ENCODE results near the gene ATG14.

The ATG14 gene

GRCh38 chr14:55329999-55330710 lies 81.5 kb downstream of the ATG14 start:
- no peaks in the 10 kb centered on the region for H3K36me3 ChIP-seq (replicated peaks)
- no peak for DNase-seq
- H3K27me3 ChIP-seq (replicated peaks) = no peaks in the 10 kb centered on the region
- no peak overlapping the region for H3K4me3 ChIP-seq (ENCODE audit: low read depth, low read length)
- TF ChIP-seq CTCF (IDR thresholded peaks at IDR 0.05; ENCODE audit: low read depth, low read length, missing control alignments) = no peak
- no peak overlapping the region for H3K27ac ChIP-seq
- in situ Hi-C loops (cut with HindIII; ENCODE audit: low pct_ligation_motif_present, low sequenced_read_pairs) = no loop called here

- in situ Hi-C loops (cut with HindIII; ENCODE audit: low pct_ligation_motif_present, low sequenced_read_pairs) = no loop called here
- H3K27ac ChIP-seq = no peak overlapping the region
- TF ChIP-seq CTCF (IDR thresholded peaks at IDR 0.05; ENCODE audit: low read depth, low read length, missing control alignments) = no peak
- no peak overlapping the region for H3K4me3 ChIP-seq (ENCODE audit: low read depth, low read length)
- H3K36me3 ChIP-seq (replicated peaks) = no peaks in the 10 kb centered on the region
- H3K27me3 ChIP-seq (replicated peaks) = no peaks in the 10 kb centered on the region
- DNase-seq = peak; percentile 25
Measured at GRCh38 chr14:55328317-55328716, 83.3 kb downstream of the ATG14 start.

GRCh38 chr14:55327179-55327578 lies 84.5 kb downstream of the ATG14 start:
- no peak overlapping the region for H3K27ac ChIP-seq
- no peaks in the 10 kb centered on the region for H3K36me3 ChIP-seq (replicated peaks)
- H3K27me3 ChIP-seq (replicated peaks) = no peaks in the 10 kb centered on the region
- DNase-seq = no peak
- TF ChIP-seq CTCF (IDR thresholded peaks at IDR 0.05; ENCODE audit: low read depth, low read length, missing control alignments) = no peak
- in situ Hi-C loops (cut with HindIII; ENCODE audit: low pct_ligation_motif_present, low sequenced_read_pairs) = no loop called here
- H3K4me3 ChIP-seq (ENCODE audit: low read depth, low read length) = no peak overlapping the region

GRCh38 chr14:55324812-55325211 lies 86.8 kb downstream of the ATG14 start:
- Histone ChIP-seq H3K4me3 (ENCODE audit: low read depth, low read length) (no peak overlapping the region), H3K27me3 (replicated peaks) (no peaks in the 10 kb centered on the region), H3K36me3 (replicated peaks) (no peaks in the 10 kb centered on the region), H3K27ac (no peak overlapping the region)
- no peak for DNase-seq
- no peak for TF ChIP-seq CTCF (IDR thresholded peaks at IDR 0.05; ENCODE audit: low read depth, low read length, missing control alignments)
- in situ Hi-C loops (cut with HindIII; ENCODE audit: low pct_ligation_motif_present, low sequenced_read_pairs) = no loop called here

- no peak for TF ChIP-seq CTCF (IDR thresholded peaks at IDR 0.05; ENCODE audit: low read depth, low read length, missing control alignments)
- DNase-seq = no peak
- Histone ChIP-seq H3K4me3 (ENCODE audit: low read depth, low read length) (no peak overlapping the region), H3K36me3 (replicated peaks) (no peaks in the 10 kb centered on the region), H3K27ac (no peak overlapping the region), H3K27me3 (replicated peaks) (no peaks in the 10 kb centered on the region)
- in situ Hi-C loops (cut with HindIII; ENCODE audit: low pct_ligation_motif_present, low sequenced_read_pairs) = no loop called here
Measured at GRCh38 chr14:55323910-55324309, 87.7 kb downstream of the ATG14 start.

GRCh38 chr14:55318694-55319093 lies 92.9 kb downstream of the ATG14 start:
- Histone ChIP-seq H3K27ac (no peak overlapping the region), H3K36me3 (replicated peaks) (peaks cover 3% of the 10 kb centered on the region), H3K27me3 (replicated peaks) (no peaks in the 10 kb centered on the region), H3K4me3 (ENCODE audit: low read depth, low read length) (no peak overlapping the region)
- in situ Hi-C loops (cut with HindIII; ENCODE audit: low pct_ligation_motif_present, low sequenced_read_pairs) = no loop called here
- no peak for TF ChIP-seq CTCF (IDR thresholded peaks at IDR 0.05; ENCODE audit: low read depth, low read length, missing control alignments)
- no peak for DNase-seq

Measured in brain microvascular endothelial cell (primary cell).